Fibroblast of upper back skin (primary cell): ENCODE results near the gene TAF6.

Experiments
- DNase-seq: peaks from one replicate; pipeline ENCODE4 v3.0.0-alpha.2; 2013

TAF6 gene

GRCh38 chr7:100064162-100064561 lies 55.0 kb downstream of the TAF6 start:
- no peak for DNase-seq

- no peak for DNase-seq
These were observed 55.8 kb downstream of the TAF6 start for GRCh38 chr7:100063376-100063775.

- no peak for DNase-seq
These were observed 57.5 kb downstream of the TAF6 start for GRCh38 chr7:100061518-100062193.

GRCh38 chr7:100059251-100059739 lies 59.9 kb downstream of the TAF6 start:
- DNase-seq, result no peak
